Ramos (cell line): ENCODE results near the gene GGN.

Source experiments
- in situ Hi-C: fragments of 300-500 bp; cut with MboI; formaldehyde crosslinking; loops from one replicate; pipeline ENCODE4 v1.14.3; 2022; ENCODE audit warnings: low sequenced_read_pairs; ENCODE audit not compliant: unreplicated experiment

GGN gene

DNA sequence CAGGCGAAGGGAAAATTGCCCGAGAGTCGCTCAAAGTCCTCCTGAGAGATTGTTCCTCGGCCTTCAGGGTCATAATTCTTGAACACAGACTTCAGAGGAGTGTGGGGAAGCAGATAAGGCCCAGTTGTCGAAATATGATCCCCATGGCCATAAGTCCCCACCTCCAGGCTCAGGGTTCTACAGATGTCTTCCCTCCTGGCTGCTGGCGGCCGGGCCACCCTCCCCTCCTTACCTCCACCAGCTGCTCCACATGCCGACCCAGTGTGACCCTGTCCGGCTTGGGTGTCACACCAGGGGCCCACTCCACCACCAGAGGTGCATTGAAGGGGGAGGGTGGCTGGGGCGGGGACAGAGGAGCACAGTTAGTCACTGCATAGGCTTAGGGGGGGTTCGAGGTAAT is 25.1 kb upstream of the GGN start:
- in situ Hi-C loops = loop anchor here (25.0 kb wide), 1 partner anchor 524 kb away; the partner anchor contains the start of genes MRPS12 and SARS2

DNA sequence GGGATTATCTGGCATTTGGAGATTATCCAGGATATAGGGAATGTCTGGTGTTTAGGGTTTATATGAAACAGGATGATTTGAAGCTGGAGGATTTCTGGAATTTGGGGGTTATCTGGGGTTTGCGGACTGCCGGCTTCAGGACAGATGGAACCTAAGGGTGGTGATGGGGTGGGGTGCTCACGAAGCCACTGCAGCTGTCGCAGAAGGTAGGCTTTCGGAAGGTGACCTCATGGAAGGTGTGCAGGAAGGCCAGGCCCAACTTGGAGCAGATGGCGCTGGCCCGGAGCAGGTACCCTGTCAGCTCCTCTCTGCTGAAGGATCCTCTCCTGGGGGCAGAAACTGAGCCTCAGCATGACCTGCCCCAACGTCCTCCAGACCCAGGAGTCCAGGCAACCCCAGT is 24.7 kb upstream of the GGN start:
- in situ Hi-C loops = loop anchor here (25.0 kb wide), 1 partner anchor 525 kb away; the partner anchor contains the start of genes MRPS12 and SARS2

DNA sequence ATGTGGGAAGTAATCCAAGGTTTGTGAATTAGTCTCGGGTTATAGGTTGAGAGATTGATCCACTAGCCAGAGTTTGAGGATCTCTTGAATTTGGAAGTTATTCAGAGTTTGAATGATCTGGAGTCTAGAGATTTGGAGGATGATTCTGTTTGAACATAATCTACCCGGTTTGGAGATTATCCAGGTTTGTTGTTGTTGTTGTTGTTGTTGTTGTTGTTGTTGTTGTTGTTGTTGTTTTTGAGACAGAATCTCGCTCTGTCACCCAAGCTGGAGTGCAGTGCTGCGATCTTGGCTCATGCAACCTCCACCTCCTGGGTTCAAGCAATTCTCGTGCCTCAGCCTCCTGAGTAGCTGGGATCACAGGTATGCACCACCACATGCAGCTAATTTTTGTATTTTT is 24.1 kb upstream of the GGN start:
- in situ Hi-C loops = loop anchor here (25.0 kb wide), 1 partner anchor 525 kb away; the partner anchor contains the start of genes MRPS12 and SARS2

- in situ Hi-C loops = loop anchor here (25.0 kb wide), 1 partner anchor 526 kb away; the partner anchor contains the start of genes MRPS12 and SARS2
These were observed 23.3 kb upstream of the GGN start for GRCh38 chr19:38411041-38411712.

GRCh38 chr19:38410407-38410806 is 22.6 kb upstream of the GGN start:
- in situ Hi-C loops = loop anchor here (25.0 kb wide), 1 partner anchor 527 kb away; the partner anchor contains the start of genes MRPS12 and SARS2

DNA sequence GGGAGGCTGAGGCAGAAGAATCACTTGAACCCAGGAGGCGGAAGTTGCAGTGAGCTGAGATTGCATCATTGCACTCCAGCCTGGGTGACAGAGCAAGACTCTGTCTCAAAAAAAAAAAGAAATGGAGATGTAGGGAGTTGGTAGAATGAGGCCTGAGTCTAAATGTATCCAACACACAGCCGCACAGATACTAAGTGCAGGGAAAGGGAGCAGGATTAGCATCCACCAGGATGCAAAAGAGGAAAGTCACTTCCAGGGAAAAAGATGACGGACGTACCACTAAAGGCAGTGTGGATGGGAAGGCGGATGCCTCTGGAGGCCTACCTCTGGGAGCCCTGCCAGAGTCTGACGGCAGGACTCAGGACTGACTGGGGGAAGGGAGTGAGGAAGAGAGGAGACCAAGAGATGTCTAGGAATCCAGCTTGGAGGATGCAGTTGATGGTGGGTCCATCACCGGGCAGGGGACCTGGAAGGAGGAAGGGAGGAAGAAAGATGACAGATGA is 21.8 kb upstream of the GGN start:
- in situ Hi-C loops = loop anchor here (25.0 kb wide), 1 partner anchor 528 kb away; the partner anchor contains the start of genes MRPS12 and SARS2

DNA sequence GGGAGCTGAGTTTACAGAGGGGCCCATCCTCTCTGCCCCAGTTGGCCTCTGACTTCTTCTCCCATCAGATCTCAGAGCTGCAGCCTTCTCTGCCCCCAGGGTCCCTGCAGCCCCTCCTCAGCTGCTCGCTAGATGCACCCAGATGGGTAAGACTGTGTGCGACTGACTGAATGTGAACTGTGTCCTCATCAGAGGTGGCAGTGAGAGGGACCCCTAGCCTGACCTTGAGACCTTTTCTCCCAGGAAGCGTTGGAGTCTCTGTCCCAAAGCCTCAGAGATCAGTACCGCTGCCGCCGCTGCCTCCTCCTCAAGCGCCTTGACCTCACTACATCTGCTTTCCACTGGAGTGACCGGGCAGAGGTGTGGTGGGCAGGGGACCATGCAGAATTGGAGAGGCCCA is 17.4 kb upstream of the GGN start:
- in situ Hi-C loops = loop anchor here (25.0 kb wide), 1 partner anchor 532 kb away; the partner anchor contains the start of genes MRPS12 and SARS2

GRCh38 chr19:38404858-38405257 is 17.0 kb upstream of the GGN start:
- in situ Hi-C loops = loop anchor here (25.0 kb wide), 1 partner anchor 532 kb away; the partner anchor contains the start of genes MRPS12 and SARS2

GRCh38 chr19:38402967-38403674 is 15.3 kb upstream of the GGN start, which contains the start of gene FAM98C:
Gene FAM98C (plus strand): TSS chr19:38403093. CDS start chr19:38403154, 61 bp downstream.
- in situ Hi-C loops = loop anchor here (25.0 kb wide), 1 partner anchor 534 kb away; the partner anchor contains the start of genes MRPS12 and SARS2

- in situ Hi-C loops = loop anchor here (25.0 kb wide), 1 partner anchor 535 kb away; the partner anchor contains the start of genes MRPS12 and SARS2
These were observed 14.8 kb upstream of the GGN start for GRCh38 chr19:38402623-38402966.

DNA sequence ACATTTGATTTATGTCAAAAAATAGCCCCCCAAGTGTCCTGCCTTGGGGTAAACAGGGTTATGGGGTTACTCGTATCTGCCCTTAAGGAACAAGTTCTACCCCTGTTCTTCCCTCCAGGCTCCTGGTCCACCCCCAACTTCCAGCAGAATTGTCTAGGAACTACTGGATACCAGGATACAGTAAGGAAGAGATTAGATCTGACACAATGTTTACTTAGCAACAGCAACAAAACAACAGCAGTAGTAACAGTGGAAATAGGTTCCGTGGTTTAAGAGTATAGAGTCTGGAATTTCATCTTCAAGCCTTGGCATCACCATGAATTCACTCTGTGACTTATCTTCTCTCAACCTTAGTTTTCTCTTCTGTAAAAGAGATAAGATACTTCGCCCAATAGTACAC is 13.3 kb upstream of the GGN start:
- in situ Hi-C loops = loop anchor here (25.0 kb wide), 1 partner anchor 536 kb away; the partner anchor contains the start of genes MRPS12 and SARS2

DNA sequence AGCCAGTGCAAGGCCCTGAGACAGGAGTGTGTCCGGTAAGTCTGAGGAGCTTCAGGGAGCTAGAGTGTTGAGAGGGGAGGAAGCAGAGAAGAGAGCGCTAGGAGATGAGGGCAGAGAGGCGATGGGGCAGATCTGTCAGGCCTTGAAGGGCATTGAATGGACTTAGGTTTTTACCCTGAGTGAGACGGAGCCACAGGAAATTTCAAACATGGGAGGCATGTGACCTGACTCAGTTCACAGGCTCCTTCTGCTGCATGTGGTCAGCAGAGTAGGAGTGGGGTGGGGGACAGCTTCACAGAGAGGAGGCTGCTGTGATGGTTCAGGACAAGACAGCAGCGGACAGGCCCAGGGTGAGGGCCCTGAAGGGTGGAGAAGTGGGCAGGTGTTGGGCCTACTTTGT is 12.5 kb upstream of the GGN start:
- in situ Hi-C loops = loop anchor here (25.0 kb wide), 1 partner anchor 537 kb away; the partner anchor contains the start of genes MRPS12 and SARS2

DNA sequence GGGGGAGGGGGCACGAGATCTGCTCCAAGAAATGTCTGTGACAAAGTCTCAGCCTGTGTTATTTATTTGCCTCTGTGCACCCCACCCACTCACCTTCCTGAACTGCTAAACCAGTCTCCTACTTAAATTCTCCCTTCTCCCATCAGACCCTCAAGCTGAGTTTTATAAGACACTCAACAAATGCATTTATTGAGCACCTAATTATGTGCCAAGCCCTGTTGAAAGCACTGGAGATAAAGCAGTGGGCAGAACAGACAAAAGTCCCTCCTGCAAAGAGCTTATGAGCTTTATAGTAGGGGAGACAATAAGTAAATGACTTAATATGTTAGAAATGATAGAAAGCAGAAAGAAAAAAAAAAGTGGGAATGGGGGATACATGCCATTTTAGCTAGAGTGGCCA is 11.7 kb upstream of the GGN start:
- in situ Hi-C loops = no loop called here

DNA sequence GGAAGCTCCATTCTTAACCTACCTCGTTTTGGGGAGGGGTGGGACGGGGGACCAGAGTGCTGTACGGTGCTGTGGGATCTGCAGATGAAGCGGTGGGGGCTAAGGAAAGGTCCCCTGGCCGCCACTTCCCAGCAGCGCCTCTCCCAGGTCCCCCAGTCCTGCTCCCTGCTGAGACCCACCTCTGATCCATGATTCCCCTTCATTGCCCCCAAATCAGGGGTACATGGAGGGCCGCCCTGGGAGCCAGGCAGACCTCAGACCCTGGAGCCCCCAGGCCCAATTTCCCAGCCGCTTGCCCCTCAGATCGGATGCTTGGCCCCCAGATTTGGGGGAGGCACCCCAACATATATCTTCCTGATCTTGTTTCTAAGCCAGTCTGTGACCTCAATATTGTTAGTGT is 11.2 kb upstream of the GGN start:
- in situ Hi-C loops = no loop called here

- in situ Hi-C loops = no loop called here
These were observed 7.7 kb upstream of the GGN start for GRCh38 chr19:38395381-38396114.

GRCh38 chr19:38394488-38394887 is 6.7 kb upstream of the GGN start:
- in situ Hi-C loops = no loop called here

- in situ Hi-C loops = no loop called here
These were observed 5.0 kb upstream of the GGN start for GRCh38 chr19:38392707-38393308.

DNA sequence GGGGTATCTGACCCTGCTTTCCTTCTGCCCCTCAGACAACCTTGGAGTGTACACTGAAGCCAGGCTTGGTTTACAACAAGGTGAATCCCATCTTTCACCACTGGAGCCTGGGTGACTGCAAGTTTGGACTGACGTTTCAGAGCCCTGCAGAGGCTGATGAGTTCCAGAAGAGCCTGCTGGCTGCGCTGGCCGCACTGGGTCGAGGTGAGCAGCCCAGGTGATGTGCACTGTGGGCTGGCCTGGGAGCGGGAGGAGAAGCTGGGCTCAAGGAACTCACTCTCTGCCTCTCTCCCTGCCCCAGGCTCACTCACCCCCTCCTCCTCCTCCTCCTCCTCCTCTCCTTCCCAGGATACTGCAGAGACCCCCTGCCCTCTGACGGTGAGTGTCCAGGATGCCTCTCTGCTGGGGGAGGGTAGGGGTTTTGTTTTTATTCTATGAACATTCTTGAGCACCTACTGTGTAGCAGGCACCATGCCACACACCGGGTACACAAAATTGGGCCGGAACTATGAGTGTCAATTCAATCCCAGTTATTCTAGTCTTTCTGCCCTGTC is 4.2 kb upstream of the GGN start:
- in situ Hi-C loops = no loop called here
